ENCODE measurements around the gene BST1.

GRCh38 chr4:15706646-15707362 is 3.9 kb downstream of the BST1 start:
- TF ChIP-seq CTCF (IDR thresholded peaks at IDR 0.05), result no peak
- no peak for TF ChIP-seq EZH2 (IDR thresholded peaks at IDR 0.05)

Data from neural progenitor cell (in vitro differentiated cells).